HUES6 (cell line): ENCODE measurements around the gene MAP3K1.
A peak's percentile ranks its signal among the peaks of the same experiment; 100 is the strongest.

Experiments used
- H3K27ac ChIP-seq: 2 replicates; pipeline ENCODE4 v1.7.0; 2013; ENCODE audit warnings: low read depth, mild to moderate bottlenecking, low read length, inconsistent platforms
- H3K27me3 ChIP-seq: 2 replicates; pipeline ENCODE4 v1.6.1; 2013; ENCODE audit warnings: low read length; ENCODE audit not compliant: control insufficient read depth, insufficient read depth
- H3K36me3 ChIP-seq: 2 replicates; pipeline ENCODE4 v1.6.1; 2013; ENCODE audit warnings: low read length; ENCODE audit not compliant: control insufficient read depth, insufficient read depth
- H3K4me1 ChIP-seq: 2 replicates; pipeline ENCODE4 v1.6.1; 2013; ENCODE audit warnings: low read length; ENCODE audit not compliant: control insufficient read depth, insufficient read depth
- H3K4me3 ChIP-seq: 2 replicates; pipeline ENCODE4 v1.5.1; 2013; ENCODE audit warnings: low read depth, low read length
- H3K9ac ChIP-seq: one replicate; pipeline ENCODE4 v1.6.1; 2013; ENCODE audit warnings: mild to moderate bottlenecking, low read length
- H3K9me3 ChIP-seq: 2 replicates; pipeline ENCODE4 v1.6.1; 2013; ENCODE audit warnings: low read depth, low read length; ENCODE audit not compliant: control insufficient read depth, insufficient read depth

The MAP3K1 gene

GRCh38 chr5:56871777-56872176, 56.4 kb downstream of the MAP3K1 start:
- H3K36me3 ChIP-seq = peaks cover 61% of the 10 kb centered on the region
- H3K27me3 ChIP-seq = no peaks in the 10 kb centered on the region
- H3K4me3 ChIP-seq = no peak overlapping the region
- H3K9me3 ChIP-seq = no peaks in the 10 kb centered on the region
- no peaks in the 10 kb centered on the region for H3K4me1 ChIP-seq
- H3K27ac ChIP-seq = no peak overlapping the region
- no peak overlapping the region for H3K9ac ChIP-seq

GRCh38 chr5:56873056-56873455, 57.7 kb downstream of the MAP3K1 start:
- H3K27me3 ChIP-seq = no peaks in the 10 kb centered on the region
- peaks cover 70% of the 10 kb centered on the region for H3K36me3 ChIP-seq
- no peak overlapping the region for H3K4me3 ChIP-seq
- no peak overlapping the region for H3K27ac ChIP-seq
- H3K4me1 ChIP-seq = no peaks in the 10 kb centered on the region
- H3K9ac ChIP-seq = no peak overlapping the region
- no peaks in the 10 kb centered on the region for H3K9me3 ChIP-seq

GRCh38 chr5:56876327-56876726, 61.0 kb downstream of the MAP3K1 start:
- no peaks in the 10 kb centered on the region for H3K4me1 ChIP-seq
- no peaks in the 10 kb centered on the region for H3K9me3 ChIP-seq
- H3K9ac ChIP-seq = no peak overlapping the region
- H3K36me3 ChIP-seq = peaks cover 79% of the 10 kb centered on the region
- no peak overlapping the region for H3K4me3 ChIP-seq
- no peaks in the 10 kb centered on the region for H3K27me3 ChIP-seq
- no peak overlapping the region for H3K27ac ChIP-seq

DNA sequence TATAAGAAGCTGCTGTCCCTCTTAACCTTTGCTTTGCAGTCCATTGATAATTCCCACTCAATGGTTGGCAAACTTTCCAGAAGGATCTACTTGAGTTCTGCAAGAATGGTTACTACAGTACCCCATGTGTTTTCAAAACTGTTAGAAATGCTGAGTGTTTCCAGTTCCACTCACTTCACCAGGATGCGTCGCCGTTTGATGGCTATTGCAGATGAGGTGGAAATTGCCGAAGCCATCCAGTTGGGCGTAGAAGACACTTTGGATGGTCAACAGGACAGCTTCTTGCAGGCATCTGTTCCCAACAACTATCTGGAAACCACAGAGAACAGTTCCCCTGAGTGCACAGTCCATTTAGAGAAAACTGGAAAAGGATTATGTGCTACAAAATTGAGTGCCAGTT, 66.2 kb downstream of the MAP3K1 start:
- Histone ChIP-seq H3K36me3 (peaks cover 81% of the 10 kb centered on the region), H3K4me1 (no peaks in the 10 kb centered on the region), H3K27me3 (no peaks in the 10 kb centered on the region), H3K4me3 (no peak overlapping the region), H3K27ac (no peak overlapping the region), H3K9ac (no peak overlapping the region), H3K9me3 (no peaks in the 10 kb centered on the region)

DNA sequence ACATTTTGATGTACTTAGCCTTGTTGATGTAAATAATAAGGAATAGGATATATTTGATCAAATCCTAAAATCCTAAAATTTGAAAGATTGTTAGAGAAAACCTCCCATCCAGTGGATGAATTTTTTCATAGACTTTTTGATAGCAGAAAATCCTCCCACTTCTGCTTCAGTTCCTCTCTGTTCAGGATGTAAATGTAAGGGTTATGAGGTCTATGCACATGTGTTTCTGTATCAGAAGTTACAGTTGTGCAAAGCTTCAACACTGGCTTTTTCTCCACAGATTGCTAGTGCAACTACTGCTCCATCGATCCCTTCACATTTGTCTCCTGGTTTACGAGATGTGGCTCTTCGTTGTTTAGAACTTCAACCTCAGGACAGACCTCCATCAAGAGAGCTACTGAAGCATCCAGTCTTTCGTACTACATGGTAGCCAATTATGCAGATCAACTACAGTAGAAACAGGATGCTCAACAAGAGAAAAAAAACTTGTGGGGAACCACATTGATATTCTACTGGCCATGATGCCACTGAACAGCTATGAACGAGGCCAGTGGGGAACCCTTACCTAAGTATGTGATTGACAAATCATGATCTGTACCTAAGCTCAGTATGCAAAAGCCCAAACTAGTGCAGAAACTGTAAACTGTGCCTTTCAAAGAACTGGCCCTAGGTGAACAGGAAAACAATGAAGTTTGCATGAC, 78.1 kb downstream of the MAP3K1 start:
- Histone ChIP-seq H3K4me3 (no peak overlapping the region), H3K9me3 (no peaks in the 10 kb centered on the region), H3K36me3 (peaks cover 34% of the 10 kb centered on the region), H3K27ac (no peak overlapping the region), H3K4me1 (no peaks in the 10 kb centered on the region), H3K27me3 (no peaks in the 10 kb centered on the region), H3K9ac (no peak overlapping the region)

GRCh38 chr5:56896763-56897162, 81.4 kb downstream of the MAP3K1 start:
- H3K4me3 ChIP-seq = no peak overlapping the region
- no peak overlapping the region for H3K27ac ChIP-seq
- no peaks in the 10 kb centered on the region for H3K4me1 ChIP-seq
- H3K36me3 ChIP-seq = peaks cover 14% of the 10 kb centered on the region
- no peaks in the 10 kb centered on the region for H3K9me3 ChIP-seq
- H3K27me3 ChIP-seq = no peaks in the 10 kb centered on the region
- no peak overlapping the region for H3K9ac ChIP-seq

DNA sequence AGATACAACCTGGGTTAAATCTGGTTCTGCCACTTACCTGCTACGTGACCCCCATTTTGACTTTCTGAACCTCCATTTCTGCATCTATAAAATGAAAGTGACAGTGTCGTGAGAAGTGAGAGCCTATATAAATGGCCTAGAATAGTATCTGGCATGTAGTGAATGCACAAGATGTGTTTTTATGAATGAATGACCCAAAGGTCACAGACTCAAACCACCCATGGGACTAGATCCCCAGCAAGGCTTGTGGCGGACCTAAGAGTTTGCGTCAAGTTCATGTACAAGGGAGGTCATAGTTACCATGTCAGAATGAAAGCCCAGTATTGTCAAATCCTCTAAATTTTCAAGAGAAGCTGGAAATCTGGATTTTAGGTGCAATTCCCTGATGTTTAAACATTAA, 82.9 kb downstream of the MAP3K1 start:
- no peaks in the 10 kb centered on the region for H3K9me3 ChIP-seq
- H3K4me1 ChIP-seq = no peaks in the 10 kb centered on the region
- peaks cover 11% of the 10 kb centered on the region for H3K36me3 ChIP-seq
- H3K4me3 ChIP-seq = no peak overlapping the region
- H3K9ac ChIP-seq = no peak overlapping the region
- H3K27ac ChIP-seq = no peak overlapping the region
- no peaks in the 10 kb centered on the region for H3K27me3 ChIP-seq

- Histone ChIP-seq H3K9ac (no peak overlapping the region), H3K4me1 (no peaks in the 10 kb centered on the region), H3K27ac (no peak overlapping the region), H3K27me3 (no peaks in the 10 kb centered on the region), H3K36me3 (no peaks in the 10 kb centered on the region), H3K9me3 (peaks cover 4% of the 10 kb centered on the region; the same call in 1 of the 2 replicates), H3K4me3 (no peak overlapping the region)
Observed at GRCh38 chr5:56900395-56900794, 85.0 kb downstream of the MAP3K1 start.

- Histone ChIP-seq H3K4me3 (no peak overlapping the region), H3K4me1 (no peaks in the 10 kb centered on the region), H3K27me3 (no peaks in the 10 kb centered on the region), H3K9me3 (peaks cover 4% of the 10 kb centered on the region; the same call in 1 of the 2 replicates), H3K27ac (no peak overlapping the region), H3K9ac (no peak overlapping the region), H3K36me3 (no peaks in the 10 kb centered on the region)
Observed at GRCh38 chr5:56900858-56901578, 85.7 kb downstream of the MAP3K1 start.

- Histone ChIP-seq H3K27me3 (no peaks in the 10 kb centered on the region), H3K4me3 (peak overlapping the region; percentile 92), H3K9me3 (peaks cover 4% of the 10 kb centered on the region; the same call in 1 of the 2 replicates), H3K36me3 (peaks cover 3% of the 10 kb centered on the region; the same call in 1 of the 2 replicates), H3K9ac (peak overlapping the region; percentile 96), H3K4me1 (peaks cover 21% of the 10 kb centered on the region), H3K27ac (peak overlapping the region; percentile 92)
Observed at GRCh38 chr5:56908942-56909293, 93.6 kb downstream of the MAP3K1 start.
